Neutrophil (primary cell): ENCODE results near the gene WAPL.

Experiments used
- H3K27ac ChIP-seq: fragments of 200-600 bp; sonication (generic); 2 replicates; pipeline ENCODE4 v1.5.1; 2016; ENCODE audit warnings: mild to moderate bottlenecking, moderate library complexity
- H3K27me3 ChIP-seq: fragments of 200-600 bp; sonication (generic); 2 replicates; pipeline ENCODE4 v1.6.0; 2016; ENCODE audit warnings: mild to moderate bottlenecking
- H3K36me3 ChIP-seq: fragments of 200-600 bp; sonication (generic); 2 replicates; pipeline ENCODE4 v1.5.1; 2017
- H3K4me1 ChIP-seq, 2 experiments: fragments of 200-600 bp in 1 of 2; sonication (generic) in 1 of 2; 1 replicate in 1 of 2; 2 replicates in 1 of 2; pipeline versions ENCODE4 v1.5.1 to v1.6.1; 2013 to 2016; ENCODE audit warnings: low read depth in 1 of 2, low read length in 1 of 2, mild to moderate bottlenecking in 1 of 2, moderate library complexity in 1 of 2; ENCODE audit not compliant: control insufficient read depth in 1 of 2, insufficient read depth in 1 of 2
- H3K4me3 ChIP-seq, 2 experiments: fragments of 200-600 bp in 1 of 2; sonication (generic) in 1 of 2; 1 replicate in 1 of 2; 2 replicates in 1 of 2; pipeline ENCODE4 v1.5.1; 2013 to 2016; ENCODE audit warnings: low read depth in 1 of 2, low read length in 1 of 2, mild to moderate bottlenecking in 1 of 2, moderate library complexity in 1 of 2
- H3K9me3 ChIP-seq: fragments of 200-600 bp; sonication (generic); 2 replicates; pipeline ENCODE4 v1.5.1; 2016
- CTCF ChIP-seq: fragments of 200-600 bp; sonication (generic); IDR thresholded peaks from 2 replicates; pipeline ENCODE4 v1.5.1; 2016; ENCODE audit warnings: antibody characterized with exemption

The WAPL gene

GRCh38 chr10:86436963-86437362, 84.6 kb downstream of the WAPL start:
- Histone ChIP-seq H3K36me3 (peaks cover 76% of the 10 kb centered on the region), H3K4me3 (no peak overlapping the region), H3K27ac (no peak overlapping the region), H3K27me3 (no peaks in the 10 kb centered on the region), H3K4me1 (peaks cover 10 to 13% of the 10 kb centered on the region in 2 experiments), H3K9me3 (no peaks in the 10 kb centered on the region)
- no peak for TF ChIP-seq CTCF

GRCh38 chr10:86434656-86435055, 86.9 kb downstream of the WAPL start:
- Histone ChIP-seq H3K4me1 (peaks cover 7 to 10% of the 10 kb centered on the region in 2 experiments), H3K27ac (no peak overlapping the region), H3K27me3 (no peaks in the 10 kb centered on the region), H3K36me3 (peaks cover 55% of the 10 kb centered on the region), H3K4me3 (no peak overlapping the region), H3K9me3 (no peaks in the 10 kb centered on the region)
- no peak for TF ChIP-seq CTCF

GRCh38 chr10:86423739-86424138, 97.9 kb downstream of the WAPL start:
- no peak for TF ChIP-seq CTCF
- no peaks in the 10 kb centered on the region for H3K27me3 ChIP-seq
- H3K36me3 ChIP-seq, result no peaks in the 10 kb centered on the region
- H3K4me3 ChIP-seq, result no peak overlapping the region
- H3K4me1 ChIP-seq, result no peaks in the 10 kb centered on the region
- no peaks in the 10 kb centered on the region for H3K9me3 ChIP-seq
- H3K27ac ChIP-seq, result no peak overlapping the region

- no peak overlapping the region for H3K27ac ChIP-seq
- H3K9me3 ChIP-seq, result no peaks in the 10 kb centered on the region
- peaks cover 18% of the 10 kb centered on the region for H3K27me3 ChIP-seq
- H3K36me3 ChIP-seq, result no peaks in the 10 kb centered on the region
- no peak for TF ChIP-seq CTCF
- H3K4me1 ChIP-seq, result no peaks in the 10 kb centered on the region
- H3K4me3 ChIP-seq, result no peak overlapping the region
Measured at GRCh38 chr10:86419101-86419500, 102.5 kb downstream of the WAPL start.

GRCh38 chr10:86415583-86415982, 106.0 kb downstream of the WAPL start:
- no peak for TF ChIP-seq CTCF
- H3K27ac ChIP-seq, result no peak overlapping the region
- H3K4me1 ChIP-seq, result no peaks in the 10 kb centered on the region
- no peaks in the 10 kb centered on the region for H3K9me3 ChIP-seq
- peaks cover 18% of the 10 kb centered on the region for H3K27me3 ChIP-seq
- H3K4me3 ChIP-seq, result no peak overlapping the region
- no peaks in the 10 kb centered on the region for H3K36me3 ChIP-seq

- no peak overlapping the region for H3K4me3 ChIP-seq
- no peak overlapping the region for H3K27ac ChIP-seq
- TF ChIP-seq CTCF, result no peak
- no peaks in the 10 kb centered on the region for H3K4me1 ChIP-seq
- peaks cover 18% of the 10 kb centered on the region for H3K27me3 ChIP-seq
- H3K36me3 ChIP-seq, result no peaks in the 10 kb centered on the region
- no peaks in the 10 kb centered on the region for H3K9me3 ChIP-seq
Measured at GRCh38 chr10:86415116-86415515, 106.5 kb downstream of the WAPL start.
